Measurements from ENCODE around the gene ATF6.
A peak's percentile ranks its signal among the peaks of the same experiment; 100 is the strongest.

- TF ChIP-seq SETDB1 (IDR thresholded peaks at IDR 0.05; ENCODE audit: low read length) (no peak), SMAD4 (CRISPR knock-in tag; conservative IDR thresholded peaks at IDR 0.05) (no peak), USF1 (CRISPR knock-in tag; IDR thresholded peaks at IDR 0.05) (no peak), REST (IDR thresholded peaks at IDR 0.05; ENCODE audit: borderline replicate concordance) (no peak), REST (CRISPR knock-in tag; IDR thresholded peaks at IDR 0.05; ENCODE audit: low read depth) (no peak), POLR2AphosphoS5 (IDR thresholded peaks at IDR 0.05; ENCODE audit: control insufficient read depth, insufficient read depth, low read depth, low read length) (no peak)
- TF ChIP-seq, protein P1, sequence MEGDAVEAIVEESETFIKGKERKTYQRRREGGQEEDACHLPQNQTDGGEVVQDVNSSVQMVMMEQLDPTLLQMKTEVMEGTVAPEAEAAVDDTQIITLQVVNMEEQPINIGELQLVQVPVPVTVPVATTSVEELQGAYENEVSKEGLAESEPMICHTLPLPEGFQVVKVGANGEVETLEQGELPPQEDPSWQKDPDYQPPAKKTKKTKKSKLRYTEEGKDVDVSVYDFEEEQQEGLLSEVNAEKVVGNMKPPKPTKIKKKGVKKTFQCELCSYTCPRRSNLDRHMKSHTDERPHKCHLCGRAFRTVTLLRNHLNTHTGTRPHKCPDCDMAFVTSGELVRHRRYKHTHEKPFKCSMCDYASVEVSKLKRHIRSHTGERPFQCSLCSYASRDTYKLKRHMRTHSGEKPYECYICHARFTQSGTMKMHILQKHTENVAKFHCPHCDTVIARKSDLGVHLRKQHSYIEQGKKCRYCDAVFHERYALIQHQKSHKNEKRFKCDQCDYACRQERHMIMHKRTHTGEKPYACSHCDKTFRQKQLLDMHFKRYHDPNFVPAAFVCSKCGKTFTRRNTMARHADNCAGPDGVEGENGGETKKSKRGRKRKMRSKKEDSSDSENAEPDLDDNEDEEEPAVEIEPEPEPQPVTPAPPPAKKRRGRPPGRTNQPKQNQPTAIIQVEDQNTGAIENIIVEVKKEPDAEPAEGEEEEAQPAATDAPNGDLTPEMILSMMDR (IDR thresholded peaks at IDR 0.05 in 2 of 3, conservative IDR thresholded peaks at IDR 0.05 in 1 of 3; ENCODE audit: insufficient read depth in 2 of 3, low read depth in 1 of 3, low read length in 3 of 3): peak in 2 of 3 experiments; percentile 16 to 20; a peak in 1 of 6 replicates
These were observed 223.0 kb downstream of the ATF6 start for GRCh38 chr1:161989108-161989507.
